ENCODE results near the gene ARHGAP6. TPM values are rescaled to one million over a fixed set of nuclear protein-coding genes. Genes with fewer than 3 reads are reported as not detected.

The ARHGAP6 gene
- total RNA-seq, 1 experiment from 2014 or later = not detected

DNA sequence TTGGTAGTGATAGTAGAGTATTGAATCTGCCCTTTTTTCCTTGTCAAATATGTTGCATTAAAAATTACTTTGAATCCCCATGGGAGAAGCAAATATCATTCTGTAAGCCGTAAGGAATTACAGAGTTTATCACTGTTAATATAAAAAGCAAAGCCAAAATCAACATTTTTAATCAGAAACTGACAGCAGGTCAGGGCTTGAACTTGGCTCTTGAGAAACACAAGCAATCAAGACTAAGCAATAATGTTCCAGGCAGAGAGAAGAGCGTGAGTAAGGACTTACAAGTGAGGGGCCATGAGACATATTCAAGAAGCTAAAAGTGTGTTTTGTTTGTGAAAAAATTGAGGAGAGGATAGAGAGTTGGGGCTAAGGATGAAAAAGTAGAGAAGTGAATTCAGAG, 68.2 kb downstream of the ARHGAP6 start:
- ChIA-PET CTCF (no interaction called here), POLR2A (no interaction called here)
- no peaks in the 10 kb centered on the region for H3K9me3 Mint-ChIP-seq (ENCODE audit: unreplicated experiment)
- intact Hi-C loops (cut with micrococcal nuclease) = no loop called here
- DNase-seq (ENCODE audit: unreplicated experiment) = no peak
- H3K36me3 Mint-ChIP-seq (ENCODE audit: insufficient read depth, unreplicated experiment) = no peaks in the 10 kb centered on the region
- H3K4me1 Mint-ChIP-seq (ENCODE audit: insufficient read depth, unreplicated experiment) = no peaks in the 10 kb centered on the region
- H3K27ac Mint-ChIP-seq (ENCODE audit: low read depth, unreplicated experiment) = no peak overlapping the region
- TF ChIP-seq, protein P1, sequence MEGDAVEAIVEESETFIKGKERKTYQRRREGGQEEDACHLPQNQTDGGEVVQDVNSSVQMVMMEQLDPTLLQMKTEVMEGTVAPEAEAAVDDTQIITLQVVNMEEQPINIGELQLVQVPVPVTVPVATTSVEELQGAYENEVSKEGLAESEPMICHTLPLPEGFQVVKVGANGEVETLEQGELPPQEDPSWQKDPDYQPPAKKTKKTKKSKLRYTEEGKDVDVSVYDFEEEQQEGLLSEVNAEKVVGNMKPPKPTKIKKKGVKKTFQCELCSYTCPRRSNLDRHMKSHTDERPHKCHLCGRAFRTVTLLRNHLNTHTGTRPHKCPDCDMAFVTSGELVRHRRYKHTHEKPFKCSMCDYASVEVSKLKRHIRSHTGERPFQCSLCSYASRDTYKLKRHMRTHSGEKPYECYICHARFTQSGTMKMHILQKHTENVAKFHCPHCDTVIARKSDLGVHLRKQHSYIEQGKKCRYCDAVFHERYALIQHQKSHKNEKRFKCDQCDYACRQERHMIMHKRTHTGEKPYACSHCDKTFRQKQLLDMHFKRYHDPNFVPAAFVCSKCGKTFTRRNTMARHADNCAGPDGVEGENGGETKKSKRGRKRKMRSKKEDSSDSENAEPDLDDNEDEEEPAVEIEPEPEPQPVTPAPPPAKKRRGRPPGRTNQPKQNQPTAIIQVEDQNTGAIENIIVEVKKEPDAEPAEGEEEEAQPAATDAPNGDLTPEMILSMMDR (IDR thresholded peaks at IDR 0.05; ENCODE audit: unreplicated experiment) = no peak
- no peaks in the 10 kb centered on the region for H3K27me3 Mint-ChIP-seq (ENCODE audit: insufficient read depth, unreplicated experiment)
- no TSS peak for BruUV-seq (replicated peaks)
- H3K4me3 Mint-ChIP-seq (ENCODE audit: unreplicated experiment) = no peak overlapping the region

GRCh38 chrX:11591723-11592346, 73.9 kb downstream of the ARHGAP6 start:
- Mint-ChIP-seq H3K9me3 (ENCODE audit: unreplicated experiment) (no peaks in the 10 kb centered on the region), H3K27ac (ENCODE audit: low read depth, unreplicated experiment) (no peak overlapping the region), H3K27me3 (ENCODE audit: insufficient read depth, unreplicated experiment) (no peaks in the 10 kb centered on the region), H3K36me3 (ENCODE audit: insufficient read depth, unreplicated experiment) (no peaks in the 10 kb centered on the region), H3K4me3 (ENCODE audit: unreplicated experiment) (no peak overlapping the region), H3K4me1 (ENCODE audit: insufficient read depth, unreplicated experiment) (no peaks in the 10 kb centered on the region)
- DNase-seq (ENCODE audit: unreplicated experiment) = no peak
- no TSS peak for BruUV-seq (replicated peaks)
- TF ChIP-seq, protein P1 (IDR thresholded peaks at IDR 0.05; ENCODE audit: unreplicated experiment) = no peak
- ChIA-PET POLR2A (no interaction called here), CTCF (interaction anchor here (0.7 kb wide), 1 partner anchor 15 kb away, joined by 3 read pairs; no protein-coding TSS in a partner anchor)
- intact Hi-C loops (cut with micrococcal nuclease) = no loop called here

GRCh38 chrX:11589641-11590040, 76.1 kb downstream of the ARHGAP6 start:
- DNase-seq (ENCODE audit: unreplicated experiment) = no peak
- no TSS peak for BruUV-seq (replicated peaks)

GRCh38 chrX:11588097-11588496, 77.6 kb downstream of the ARHGAP6 start:
- H3K9me3 Mint-ChIP-seq (ENCODE audit: unreplicated experiment) = no peaks in the 10 kb centered on the region
- BruUV-seq (replicated peaks) = no TSS peak
- intact Hi-C loops (cut with micrococcal nuclease) = no loop called here
- H3K27ac Mint-ChIP-seq (ENCODE audit: low read depth, unreplicated experiment) = no peak overlapping the region
- no peaks in the 10 kb centered on the region for H3K36me3 Mint-ChIP-seq (ENCODE audit: insufficient read depth, unreplicated experiment)
- no peak for DNase-seq (ENCODE audit: unreplicated experiment)
- H3K4me3 Mint-ChIP-seq (ENCODE audit: unreplicated experiment) = no peak overlapping the region
- no peaks in the 10 kb centered on the region for H3K4me1 Mint-ChIP-seq (ENCODE audit: insufficient read depth, unreplicated experiment)
- TF ChIP-seq, protein P1 (IDR thresholded peaks at IDR 0.05; ENCODE audit: unreplicated experiment) = no peak
- no peaks in the 10 kb centered on the region for H3K27me3 Mint-ChIP-seq (ENCODE audit: insufficient read depth, unreplicated experiment)
- ChIA-PET POLR2A (no interaction called here), CTCF (no interaction called here)

More at GRCh38 chrX:11589641-11590040, 76.1 kb downstream of the ARHGAP6 start:
- H3K4me3 Mint-ChIP-seq (ENCODE audit: unreplicated experiment) = no peak overlapping the region
- intact Hi-C loops (cut with micrococcal nuclease) = no loop called here
- POLR2A ChIA-PET = interaction anchor here (0.6 kb wide), 2 partner anchors 61 to 432 kb away, joined by 3 read pairs; no protein-coding TSS in a partner anchor
- TF ChIP-seq, protein P1 (IDR thresholded peaks at IDR 0.05; ENCODE audit: unreplicated experiment) = no peak
- no peaks in the 10 kb centered on the region for H3K9me3 Mint-ChIP-seq (ENCODE audit: unreplicated experiment)
- no peaks in the 10 kb centered on the region for H3K4me1 Mint-ChIP-seq (ENCODE audit: insufficient read depth, unreplicated experiment)
- H3K36me3 Mint-ChIP-seq (ENCODE audit: insufficient read depth, unreplicated experiment) = no peaks in the 10 kb centered on the region
- no peak overlapping the region for H3K27ac Mint-ChIP-seq (ENCODE audit: low read depth, unreplicated experiment)
- CTCF ChIA-PET = interaction anchor here (0.6 kb wide), 1 partner anchor 321 kb away, joined by 3 read pairs; no protein-coding TSS in a partner anchor
- H3K27me3 Mint-ChIP-seq (ENCODE audit: insufficient read depth, unreplicated experiment) = no peaks in the 10 kb centered on the region

All from MCF 10A (cell line).